Measurements from ENCODE around the gene SASH1.

SASH1 gene

GRCh38 chr6:148523551-148523950, 180.9 kb downstream of the SASH1 start:
- DNase-seq (ENCODE audit: low read depth) = no peak
- no peak for TF ChIP-seq CTCF (IDR thresholded peaks at IDR 0.05; ENCODE audit: low read depth, low read length, missing control alignments)

GRCh38 chr6:148524471-148524882, 181.8 kb downstream of the SASH1 start:
- H3K4me3 ChIP-seq (ENCODE audit: low read depth, low read length) = no peak overlapping the region

More at GRCh38 chr6:148523551-148523950, 180.9 kb downstream of the SASH1 start:
- no peak overlapping the region for H3K4me3 ChIP-seq (ENCODE audit: low read depth, low read length)

GRCh38 chr6:148524976-148525375, 182.3 kb downstream of the SASH1 start:
- H3K4me3 ChIP-seq (ENCODE audit: low read depth, low read length) = no peak overlapping the region
- TF ChIP-seq CTCF (IDR thresholded peaks at IDR 0.05; ENCODE audit: low read depth, low read length, missing control alignments) = no peak
- no peak for DNase-seq (ENCODE audit: low read depth)

More at GRCh38 chr6:148524471-148524882, 181.8 kb downstream of the SASH1 start:
- DNase-seq (ENCODE audit: low read depth) = no peak
- no peak for TF ChIP-seq CTCF (IDR thresholded peaks at IDR 0.05; ENCODE audit: low read depth, low read length, missing control alignments)

GRCh38 chr6:148525453-148525852, 182.8 kb downstream of the SASH1 start:
- no peak overlapping the region for H3K4me3 ChIP-seq (ENCODE audit: low read depth, low read length)
- DNase-seq (ENCODE audit: low read depth) = no peak

GRCh38 chr6:148526145-148526544, 183.5 kb downstream of the SASH1 start:
- no peak overlapping the region for H3K4me3 ChIP-seq (ENCODE audit: low read depth, low read length)
- no peak for TF ChIP-seq CTCF (IDR thresholded peaks at IDR 0.05; ENCODE audit: low read depth, low read length, missing control alignments)
- no peak for DNase-seq (ENCODE audit: low read depth)

More at GRCh38 chr6:148525453-148525852, 182.8 kb downstream of the SASH1 start:
- TF ChIP-seq CTCF (IDR thresholded peaks at IDR 0.05; ENCODE audit: low read depth, low read length, missing control alignments) = no peak

- no peak for DNase-seq (ENCODE audit: low read depth)
- H3K4me3 ChIP-seq (ENCODE audit: low read depth, low read length) = no peak overlapping the region
- no peak for TF ChIP-seq CTCF (IDR thresholded peaks at IDR 0.05; ENCODE audit: low read depth, low read length, missing control alignments)
Measured at GRCh38 chr6:148528292-148528691, 185.7 kb downstream of the SASH1 start.

GRCh38 chr6:148529010-148529409, 186.4 kb downstream of the SASH1 start:
- no peak for TF ChIP-seq CTCF (IDR thresholded peaks at IDR 0.05; ENCODE audit: low read depth, low read length, missing control alignments)
- no peak for DNase-seq (ENCODE audit: low read depth)
- H3K4me3 ChIP-seq (ENCODE audit: low read depth, low read length) = no peak overlapping the region
